IPS-NIHi7 (cell line): ENCODE measurements around the gene OXSM.
A peak's percentile ranks its signal among the peaks of the same experiment; 100 is the strongest.

Experiments
- DNase-seq: peaks from one replicate; pipeline ENCODE4 v3.0.0; 2012; ENCODE audit warnings: mixed read lengths; ENCODE audit errors: extremely low spot score

The OXSM gene

GRCh38 chr3:25789596-25790556, at the start of gene OXSM:
Gene OXSM (plus strand): TSS chr3:25790090. CDS start chr3:25791021, 931 bp downstream.
- peak; percentile 80 for DNase-seq

- DNase-seq: no peak
Measured at GRCh38 chr3:25744470-25744869, 45.4 kb upstream of the OXSM start.

- no peak for DNase-seq
Measured at GRCh38 chr3:25747033-25747432, 42.9 kb upstream of the OXSM start.

GRCh38 chr3:25748189-25748588, 41.7 kb upstream of the OXSM start:
- peak; percentile 15 for DNase-seq

GRCh38 chr3:25749031-25749581, 40.8 kb upstream of the OXSM start:
- DNase-seq: no peak

- no peak for DNase-seq
Measured at GRCh38 chr3:25751048-25751447, 38.8 kb upstream of the OXSM start.

- no peak for DNase-seq
Measured at GRCh38 chr3:25751725-25752124, 38.2 kb upstream of the OXSM start.

- DNase-seq: no peak
Measured at GRCh38 chr3:25768851-25769250, 21.0 kb upstream of the OXSM start.

GRCh38 chr3:25775936-25776335, 14.0 kb upstream of the OXSM start:
- no peak for DNase-seq

- no peak for DNase-seq
Measured at GRCh38 chr3:25780618-25781017, 9.3 kb upstream of the OXSM start.

GRCh38 chr3:25781145-25781757, 8.6 kb upstream of the OXSM start:
- DNase-seq: no peak

- no peak for DNase-seq
Measured at GRCh38 chr3:25781758-25782594, 7.9 kb upstream of the OXSM start.

GRCh38 chr3:25782636-25782937, 7.3 kb upstream of the OXSM start:
- no peak for DNase-seq

GRCh38 chr3:25782938-25783660, 6.8 kb upstream of the OXSM start, which contains the start of gene NGLY1:
Gene NGLY1 (minus strand): TSS chr3:25783443. CDS start chr3:25783390, 53 bp downstream.
- peak; percentile 92 for DNase-seq

- DNase-seq: peak; percentile 84
Measured at GRCh38 chr3:25783661-25784512, 6.0 kb upstream of the OXSM start.

- no peak for DNase-seq
Measured at GRCh38 chr3:25784971-25785370, 4.9 kb upstream of the OXSM start.

- DNase-seq: no peak
Measured at GRCh38 chr3:25785826-25786225, 4.1 kb upstream of the OXSM start.

GRCh38 chr3:25787689-25788088, 2.2 kb upstream of the OXSM start:
- no peak for DNase-seq

- DNase-seq: no peak
Measured at GRCh38 chr3:25789209-25789595, 688 bp upstream of the OXSM start.

GRCh38 chr3:25801786-25802185, 11.9 kb downstream of the OXSM start:
- no peak for DNase-seq
